Activated CD4-positive, alpha-beta memory T cell treated with anti-CD3 and anti-CD28 coated beads, Interleukin-2, amount 10 ng/mL, durations not matched to agents 7 days and 5 days (primary cell): ENCODE results near the gene ZNF275. TPM values are rescaled to one million over a fixed set of nuclear protein-coding genes. Genes with fewer than 3 reads are reported as not detected.
A peak's percentile ranks its signal among the peaks of the same experiment; 100 is the strongest.
"Not testable (repeated sequence)": the region's sequence is repeated elsewhere in the genome, so short reads cannot be mapped to it uniquely, and the experiment has no call there.

Experiments
- CTCF ChIA-PET: fragments of 350-600 bp; sonication (Branson Sonifier 250); formaldehyde crosslinking; loops from one replicate; lab custom pipeline; 2021; ENCODE audit warnings: antibody characterized with exemption, inconsistent platforms; lab: Charles Lee
- POLR2A ChIA-PET: fragments of 350-600 bp; sonication (Branson Sonifier 250); formaldehyde crosslinking; loops from one replicate; lab custom pipeline; 2021; ENCODE audit warnings: antibody characterized with exemption; lab: Charles Lee
- DNase-seq: peaks from one replicate; pipeline ENCODE4 v3.0.0-alpha.2; 2020
- H3K27ac Mint-ChIP-seq: one replicate; pipeline ENCODE4 v1.8.0; 2021; ENCODE audit warnings: mild to moderate bottlenecking, mixed read lengths
- H3K27me3 Mint-ChIP-seq: one replicate; pipeline ENCODE4 v1.8.0; 2021; ENCODE audit warnings: mixed read lengths
- H3K36me3 Mint-ChIP-seq: one replicate; pipeline ENCODE4 v1.8.0; 2021; ENCODE audit warnings: low read depth, mixed read lengths
- H3K4me1 Mint-ChIP-seq: one replicate; pipeline ENCODE4 v1.8.0; 2021; ENCODE audit warnings: mixed read lengths
- H3K4me3 Mint-ChIP-seq: one replicate; pipeline ENCODE4 v1.8.0; 2021; ENCODE audit warnings: mild to moderate bottlenecking, mixed read lengths
- H3K9me3 Mint-ChIP-seq: one replicate; pipeline ENCODE4 v1.8.0; 2021; ENCODE audit warnings: mixed read lengths
- total RNA-seq, 2 experiments: library from RNA; stranded (reverse); gene quantifications; one replicate each; pipeline ENCODE4 v1.2.3, GENCODE V29; 2021

ZNF275 gene
- total RNA-seq, 2 experiments from 2014 or later, result 16.6 to 16.7 TPM

- H3K4me1 Mint-ChIP-seq, result no peaks in the 10 kb centered on the region
- H3K36me3 Mint-ChIP-seq, result no peaks in the 10 kb centered on the region
- POLR2A ChIA-PET, result no interaction called here
- H3K9me3 Mint-ChIP-seq, result no peaks in the 10 kb centered on the region
- CTCF ChIA-PET, result no interaction called here
- H3K27me3 Mint-ChIP-seq, result no peaks in the 10 kb centered on the region
- no peak overlapping the region for H3K27ac Mint-ChIP-seq
- no peak for DNase-seq
- no peak overlapping the region for H3K4me3 Mint-ChIP-seq
These were observed 54.9 kb downstream of the ZNF275 start for GRCh38 chrX:153388722-153389459.

- POLR2A ChIA-PET, DNase-seq, H3K4me3 Mint-ChIP-seq, CTCF ChIA-PET, H3K27me3 Mint-ChIP-seq, H3K9me3 Mint-ChIP-seq, H3K36me3 Mint-ChIP-seq, H3K27ac Mint-ChIP-seq, H3K4me1 Mint-ChIP-seq: not testable (repeated sequence)
These were observed 55.5 kb downstream of the ZNF275 start for GRCh38 chrX:153389460-153389768.

GRCh38 chrX:153392642-153393321 is 58.8 kb downstream of the ZNF275 start:
- H3K27ac Mint-ChIP-seq, result no peak overlapping the region
- H3K4me3 Mint-ChIP-seq, result no peak overlapping the region
- ChIA-PET POLR2A (no interaction called here), CTCF (no interaction called here)
- no peaks in the 10 kb centered on the region for H3K27me3 Mint-ChIP-seq
- no peaks in the 10 kb centered on the region for H3K9me3 Mint-ChIP-seq
- no peaks in the 10 kb centered on the region for H3K36me3 Mint-ChIP-seq
- H3K4me1 Mint-ChIP-seq, result peaks cover 18% of the 10 kb centered on the region
- DNase-seq, result no peak

- peaks cover 1% of the 10 kb centered on the region for H3K27me3 Mint-ChIP-seq
- peaks cover 20% of the 10 kb centered on the region for H3K4me1 Mint-ChIP-seq
- H3K4me3 Mint-ChIP-seq, result no peak overlapping the region
- H3K27ac Mint-ChIP-seq, result no peak overlapping the region
- H3K36me3 Mint-ChIP-seq, result no peaks in the 10 kb centered on the region
- POLR2A ChIA-PET, result no interaction called here
- CTCF ChIA-PET, result no interaction called here
- H3K9me3 Mint-ChIP-seq, result no peaks in the 10 kb centered on the region
- DNase-seq, result no peak
These were observed 60.7 kb downstream of the ZNF275 start for GRCh38 chrX:153394612-153395011.

- ChIA-PET CTCF (no interaction called here), POLR2A (no interaction called here)
- Mint-ChIP-seq H3K9me3 (no peaks in the 10 kb centered on the region), H3K36me3 (no peaks in the 10 kb centered on the region), H3K4me1 (peaks cover 23% of the 10 kb centered on the region), H3K27me3 (peaks cover 1% of the 10 kb centered on the region), H3K27ac (no peak overlapping the region), H3K4me3 (no peak overlapping the region)
- DNase-seq, result no peak
These were observed 61.8 kb downstream of the ZNF275 start for GRCh38 chrX:153395613-153396319.

- DNase-seq, result no peak
- Mint-ChIP-seq H3K4me3 (no peak overlapping the region), H3K27ac (no peak overlapping the region), H3K36me3 (no peaks in the 10 kb centered on the region), H3K9me3 (no peaks in the 10 kb centered on the region), H3K27me3 (peaks cover 1% of the 10 kb centered on the region), H3K4me1 (peaks cover 23% of the 10 kb centered on the region)
- ChIA-PET POLR2A (no interaction called here), CTCF (no interaction called here)
These were observed 62.6 kb downstream of the ZNF275 start for GRCh38 chrX:153396320-153397195.

GRCh38 chrX:153397256-153397960 is 63.5 kb downstream of the ZNF275 start:
- H3K36me3 Mint-ChIP-seq, result no peaks in the 10 kb centered on the region
- POLR2A ChIA-PET, result no interaction called here
- H3K9me3 Mint-ChIP-seq, result no peaks in the 10 kb centered on the region
- peaks cover 1% of the 10 kb centered on the region for H3K27me3 Mint-ChIP-seq
- no peak for DNase-seq
- H3K27ac Mint-ChIP-seq, result no peak overlapping the region
- H3K4me3 Mint-ChIP-seq, result no peak overlapping the region
- H3K4me1 Mint-ChIP-seq, result peaks cover 23% of the 10 kb centered on the region
- CTCF ChIA-PET, result no interaction called here

GRCh38 chrX:153398275-153398960 is 64.5 kb downstream of the ZNF275 start:
- POLR2A ChIA-PET, result no interaction called here
- Mint-ChIP-seq H3K27ac (no peak overlapping the region), H3K27me3 (peaks cover 9% of the 10 kb centered on the region), H3K36me3 (no peaks in the 10 kb centered on the region), H3K9me3 (no peaks in the 10 kb centered on the region), H3K4me1 (peaks cover 26% of the 10 kb centered on the region), H3K4me3 (no peak overlapping the region)
- DNase-seq, result no peak
- CTCF ChIA-PET, result interaction anchor here (1.5 kb wide), 1 partner anchor 366 kb away, joined by 4 read pairs; no protein-coding TSS in a partner anchor

- POLR2A ChIA-PET, result no interaction called here
These were observed 66.5 kb downstream of the ZNF275 start for GRCh38 chrX:153400146-153401132.

GRCh38 chrX:153401133-153401764 is 67.3 kb downstream of the ZNF275 start, which contains the start of gene PNMA6E:
Gene PNMA6E (minus strand): TSS chrX:153401350. CDS start chrX:153398849, 2,501 bp downstream.
- Mint-ChIP-seq H3K4me3 (no peak within 1 kb of the TSS), H3K27ac (no peak within 1 kb of the TSS), H3K36me3 (no peaks in the 10 kb centered on the region), H3K4me1 (peaks cover 16% of the 10 kb centered on the region), H3K27me3 (peaks cover 10% of the 10 kb centered on the region), H3K9me3 (no peaks in the 10 kb centered on the region)
- POLR2A ChIA-PET, result no interaction called here
- CTCF ChIA-PET, result no interaction called here
- DNase-seq, result no peak

More at GRCh38 chrX:153400146-153401132, 66.5 kb downstream of the ZNF275 start:
- DNase-seq, result peak; percentile 58
- Mint-ChIP-seq H3K4me1 (peaks cover 22% of the 10 kb centered on the region), H3K27me3 (peaks cover 10% of the 10 kb centered on the region), H3K9me3 (no peaks in the 10 kb centered on the region), H3K27ac (no peak overlapping the region), H3K36me3 (no peaks in the 10 kb centered on the region), H3K4me3 (no peak overlapping the region)
- CTCF ChIA-PET, result interaction anchor here (1.0 kb wide), 1 partner anchor 20 kb away, joined by 3 read pairs; no protein-coding TSS in a partner anchor
